ENCODE data around the gene FAM43B. TPM values are rescaled to one million over a fixed set of nuclear protein-coding genes. Genes with fewer than 3 reads are reported as not detected.

Gene FAM43B
- total and polyA plus RNA-seq, 10 of the 15 experiments (the other 5 are each of a cell fraction or from before 2014, with no cell fraction given) = not detected

- TF ChIP-seq USF1 (IDR thresholded peaks at IDR 0.05; ENCODE audit: borderline replicate concordance, extremely low read length, insufficient read depth, low read depth, low read length) (no peak), EGR1 (IDR thresholded peaks at IDR 0.05; ENCODE audit: borderline replicate concordance in 1 of 2, low read depth in 2 of 2, low read length in 2 of 2) (peak in 1 of 2 experiments; percentile 33; a peak in 1 of 3 replicates), PKNOX1 (IDR thresholded peaks at IDR 0.05) (peak; percentile 70), ASH2L (IDR thresholded peaks at IDR 0.05; ENCODE audit: borderline replicate concordance, low read depth) (0 out of 2 replicates have a peak, but pooled peaks have one; percentile 55), ZBED1 (IDR thresholded peaks at IDR 0.05; ENCODE audit: borderline replicate concordance) (no peak), MYB (IDR thresholded peaks at IDR 0.05; ENCODE audit: borderline replicate concordance, low read depth, low read length) (no peak), HDAC2 (IDR thresholded peaks at IDR 0.05) (no peak), TAF1 (IDR thresholded peaks at IDR 0.05; ENCODE audit: borderline replicate concordance, low read depth, low read length) (peak; percentile 37; the same call in 1 of the 2 replicates), ZNF217 (IDR thresholded peaks at IDR 0.05) (no peak), EED (IDR thresholded peaks at IDR 0.05; ENCODE audit: low read depth) (no peak), HDAC6 (IDR thresholded peaks at IDR 0.05; ENCODE audit: unreplicated experiment) (no peak), IKZF1 (conservative IDR thresholded peaks at IDR 0.05) (peak; percentile 84), ZBTB33 (IDR thresholded peaks at IDR 0.05) (no peak), SPI1 (IDR thresholded peaks at IDR 0.05; ENCODE audit: borderline replicate concordance, insufficient read depth, low read depth, low read length) (no peak), RBBP5 (conservative IDR thresholded peaks at IDR 0.05) (no peak), EZH2 (IDR thresholded peaks at IDR 0.05; ENCODE audit: borderline replicate concordance, control insufficient read depth, low read depth, low read length) (no peak), PRDM15 (CRISPR knock-in tag; IDR thresholded peaks at IDR 0.05) (no peak), CBX3 (IDR thresholded peaks at IDR 0.05; ENCODE audit: borderline replicate concordance, low read depth) (no peak)
- TF ChIP-seq, protein P1, sequence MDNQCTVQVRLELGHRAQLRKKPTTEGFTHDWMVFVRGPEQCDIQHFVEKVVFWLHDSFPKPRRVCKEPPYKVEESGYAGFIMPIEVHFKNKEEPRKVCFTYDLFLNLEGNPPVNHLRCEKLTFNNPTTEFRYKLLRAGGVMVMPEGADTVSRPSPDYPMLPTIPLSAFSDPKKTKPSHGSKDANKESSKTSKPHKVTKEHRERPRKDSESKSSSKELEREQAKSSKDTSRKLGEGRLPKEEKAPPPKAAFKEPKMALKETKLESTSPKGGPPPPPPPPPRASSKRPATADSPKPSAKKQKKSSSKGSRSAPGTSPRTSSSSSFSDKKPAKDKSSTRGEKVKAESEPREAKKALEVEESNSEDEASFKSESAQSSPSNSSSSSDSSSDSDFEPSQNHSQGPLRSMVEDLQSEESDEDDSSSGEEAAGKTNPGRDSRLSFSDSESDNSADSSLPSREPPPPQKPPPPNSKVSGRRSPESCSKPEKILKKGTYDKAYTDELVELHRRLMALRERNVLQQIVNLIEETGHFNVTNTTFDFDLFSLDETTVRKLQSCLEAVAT (IDR thresholded peaks at IDR 0.05) = 0 out of 2 replicates have a peak, but pooled peaks have one; percentile 14
Measured at GRCh38 chr1:20507564-20508410, 44.6 kb upstream of the FAM43B start, which contains the start of gene MUL1 (continued).

Measured in GM12878 (cell line).